Spleen (tissue), 7 donors: ENCODE measurements around the gene FAM117A.

ENCODE experiments used
- POLR2A ChIP-seq, 3 donors: fragments of 450-650 bp; IDR thresholded peaks; one replicate each; pipeline ENCODE4 v1.5.1; 2017; ENCODE audit warnings: antibody characterized with exemption in 3 of 3, mild to moderate bottlenecking in 1 of 3
- TF ChIP-seq, protein P1 (sequence below), 11 experiments: fragments of 200-600 bp in 7 of 11; fragments of 450-650 bp in 4 of 11; sonication (generic) in 4 of 11; IDR thresholded peaks in 8 of 11; conservative IDR thresholded peaks in 3 of 11; 1 replicate in 7 of 11; 2 replicates in 4 of 11; pipeline versions ENCODE4 v1.4.0 to v1.8.0; 2016 to 2021; ENCODE audit warnings: antibody characterized with exemption in 11 of 11, inconsistent platforms in 4 of 11, mild to moderate bottlenecking in 1 of 11
- donor health status: DM: no; HTN: no; CAD: no; lungs with moderate emphysema.
- donor health status: DM: no; HTN: no; CAD: no.
- donor health status: DM: no; HTN: no; CAD: no.

DNA sequence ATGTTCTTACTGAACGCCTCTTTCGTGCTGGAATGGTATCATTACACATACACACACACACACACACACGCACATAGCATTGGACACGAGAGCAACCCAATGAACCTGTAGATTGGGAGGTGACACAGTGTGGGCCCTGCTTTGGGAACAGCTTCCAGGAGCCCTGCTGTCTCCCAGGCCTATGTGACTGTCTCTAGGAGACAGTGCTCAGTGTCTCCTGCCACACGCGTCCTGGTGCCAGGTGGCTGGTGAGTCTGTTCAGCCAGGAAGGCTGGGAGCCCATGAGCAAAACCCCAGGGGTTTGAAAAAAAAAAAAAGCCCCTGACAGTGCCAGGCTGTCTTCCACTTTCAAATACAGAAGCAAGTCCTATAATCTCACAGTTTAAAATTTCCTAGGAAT lies 83.6 kb downstream of the FAM117A start:
- TF ChIP-seq, protein P1, sequence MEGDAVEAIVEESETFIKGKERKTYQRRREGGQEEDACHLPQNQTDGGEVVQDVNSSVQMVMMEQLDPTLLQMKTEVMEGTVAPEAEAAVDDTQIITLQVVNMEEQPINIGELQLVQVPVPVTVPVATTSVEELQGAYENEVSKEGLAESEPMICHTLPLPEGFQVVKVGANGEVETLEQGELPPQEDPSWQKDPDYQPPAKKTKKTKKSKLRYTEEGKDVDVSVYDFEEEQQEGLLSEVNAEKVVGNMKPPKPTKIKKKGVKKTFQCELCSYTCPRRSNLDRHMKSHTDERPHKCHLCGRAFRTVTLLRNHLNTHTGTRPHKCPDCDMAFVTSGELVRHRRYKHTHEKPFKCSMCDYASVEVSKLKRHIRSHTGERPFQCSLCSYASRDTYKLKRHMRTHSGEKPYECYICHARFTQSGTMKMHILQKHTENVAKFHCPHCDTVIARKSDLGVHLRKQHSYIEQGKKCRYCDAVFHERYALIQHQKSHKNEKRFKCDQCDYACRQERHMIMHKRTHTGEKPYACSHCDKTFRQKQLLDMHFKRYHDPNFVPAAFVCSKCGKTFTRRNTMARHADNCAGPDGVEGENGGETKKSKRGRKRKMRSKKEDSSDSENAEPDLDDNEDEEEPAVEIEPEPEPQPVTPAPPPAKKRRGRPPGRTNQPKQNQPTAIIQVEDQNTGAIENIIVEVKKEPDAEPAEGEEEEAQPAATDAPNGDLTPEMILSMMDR (IDR thresholded peaks at IDR 0.05 in 8 of 11, conservative IDR thresholded peaks at IDR 0.05 in 3 of 11): no peak
- TF ChIP-seq POLR2A (IDR thresholded peaks at IDR 0.05): no peak
